Caco-2 (cell line): ENCODE measurements around the gene CPNE6. TPM values are rescaled to one million over a fixed set of nuclear protein-coding genes. Genes with fewer than 3 reads are reported as not detected.
A peak's percentile ranks its signal among the peaks of the same experiment; 100 is the strongest.

ENCODE experiments used
- BruUV-seq: library from RNA; stranded (reverse); fragments of 400-500 nt; replicated peaks from 2 replicates; lab custom pipeline; 2021; lab: Mats Ljungman, UMichigan
- CTCF ChIA-PET: fragments of 300-600 bp; sonication (Branson Sonifier 250); formaldehyde crosslinking; loops from one replicate; lab custom pipeline; 2022; ENCODE audit warnings: antibody characterized with exemption; lab: Charles Lee
- POLR2A ChIA-PET: fragments of 300-600 bp; sonication (Branson Sonifier 250); formaldehyde crosslinking; loops from one replicate; lab custom pipeline; 2022; ENCODE audit warnings: antibody characterized with exemption; lab: Charles Lee
- DNase-seq, 2 experiments: peaks; one replicate each; pipeline versions ENCODE4 v3.0.0 to v3.0.0-alpha.2; 2020 to 2022
- H3K27me3 ChIP-seq: replicated peaks from 2 replicates; pipeline ENCODE4 v1.6.0; 2011; ENCODE audit warnings: low read length; ENCODE audit not compliant: control insufficient read depth, insufficient read depth
- H3K36me3 ChIP-seq: 2 replicates; pipeline ENCODE4 v1.5.1; 2011; ENCODE audit warnings: low read length; ENCODE audit not compliant: control insufficient read depth, insufficient read depth
- H3K4me1 ChIP-seq: fragments of 250-450 bp; sonication (Bioruptor Pico); 2 replicates; pipeline ENCODE4 v1.5.1; 2020; ENCODE audit warnings: mild to moderate bottlenecking
- H3K4me3 ChIP-seq: 2 replicates; pipeline ENCODE4 v1.5.1; 2011; ENCODE audit warnings: low read depth, mild to moderate bottlenecking, control low read depth, low read length
- H3K9me3 ChIP-seq: fragments of 250-450 bp; sonication (Bioruptor Pico); 2 replicates; pipeline ENCODE4 v1.5.1; 2020; ENCODE audit warnings: mild to moderate bottlenecking, moderate library complexity
- H3K27ac Mint-ChIP-seq: one replicate; pipeline ENCODE4 v1.8.0; 2022; ENCODE audit warnings: mixed read lengths; ENCODE audit not compliant: unreplicated experiment
- H3K27me3 Mint-ChIP-seq: one replicate; pipeline ENCODE4 v1.8.0; 2022; ENCODE audit warnings: mixed read lengths; ENCODE audit not compliant: insufficient read depth, unreplicated experiment
- H3K36me3 Mint-ChIP-seq: one replicate; pipeline ENCODE4 v1.8.0; 2022; ENCODE audit warnings: mild to moderate bottlenecking, mixed read lengths; ENCODE audit not compliant: insufficient read depth, unreplicated experiment
- H3K4me1 Mint-ChIP-seq: one replicate; pipeline ENCODE4 v1.8.0; 2022; ENCODE audit warnings: low read depth, mixed read lengths; ENCODE audit not compliant: unreplicated experiment
- H3K4me3 Mint-ChIP-seq: one replicate; pipeline ENCODE4 v1.8.0; 2022; ENCODE audit warnings: mild to moderate bottlenecking, moderate library complexity, mixed read lengths; ENCODE audit not compliant: unreplicated experiment
- H3K9me3 Mint-ChIP-seq: one replicate; pipeline ENCODE4 v1.8.0; 2022; ENCODE audit warnings: mixed read lengths; ENCODE audit not compliant: unreplicated experiment
- intact Hi-C: fragments of 100-400 bp; cut with micrococcal nuclease; formaldehyde crosslinking; loops from one replicate; pipeline ENCODE4 v1.10.0; 2022; ENCODE audit not compliant: unreplicated experiment
- total RNA-seq: library from RNA; stranded (reverse); gene quantifications from 2 replicates; pipeline ENCODE4 v1.2.3, GENCODE V29; 2022
- TF ChIP-seq, protein P1 (sequence below), 2 experiments: fragments of 200-600 bp in 1 of 2; IDR thresholded peaks; 1 replicate in 1 of 2; 2 replicates in 1 of 2; pipeline versions ENCODE4 v1.5.1 to v1.8.0; 2011 to 2022; ENCODE audit warnings: antibody characterized with exemption in 1 of 2, control low read depth in 1 of 2, inconsistent platforms in 1 of 2, low read depth in 1 of 2, low read length in 1 of 2, mild to moderate bottlenecking in 1 of 2, moderate library complexity in 1 of 2; ENCODE audit not compliant: insufficient read depth in 1 of 2, severe bottlenecking in 1 of 2, unreplicated experiment in 1 of 2

CPNE6 gene
- total RNA-seq, 1 experiment from 2014 or later = not detected

DNA sequence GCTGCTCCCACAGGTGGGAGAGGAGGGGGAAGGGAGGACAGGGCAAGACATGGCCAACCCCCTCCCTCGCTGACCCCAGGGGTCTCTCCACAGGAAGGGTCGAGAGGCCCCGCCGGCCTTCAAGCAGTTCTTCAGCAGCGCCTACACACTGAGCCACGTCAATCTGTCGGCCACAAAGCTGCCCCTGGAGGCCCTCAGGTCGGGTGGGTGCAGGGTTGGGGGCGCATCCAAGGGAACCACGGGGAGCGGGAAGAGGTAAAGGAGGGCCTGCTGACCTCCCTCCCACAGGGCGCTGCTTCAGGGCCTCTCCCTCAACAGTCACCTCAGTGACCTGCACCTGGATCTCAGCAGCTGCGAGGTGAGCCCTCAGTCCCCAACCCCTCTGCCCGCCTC, 13.5 kb upstream of the CPNE6 start:
- Mint-ChIP-seq H3K27me3 (peaks cover 6% of the 10 kb centered on the region), H3K27ac (no peak overlapping the region), H3K4me3 (no peak overlapping the region), H3K4me1 (no peaks in the 10 kb centered on the region), H3K9me3 (no peaks in the 10 kb centered on the region), H3K36me3 (no peaks in the 10 kb centered on the region)
- H3K9me3 ChIP-seq = no peaks in the 10 kb centered on the region
- intact Hi-C loops = loop anchor here (1.0 to 2.0 kb wide), 4 partner anchors 32 to 103 kb away; partner anchors contain the start of gene IRF9
- POLR2A ChIA-PET = interaction anchor here (0.9 to 1.5 kb wide), 5 partner anchors 36 to 84 kb away, joined by 3 to 14 read pairs (median 3); partner anchors contain the start of genes EMC9 and PCK2
- no peaks in the 10 kb centered on the region for H3K36me3 ChIP-seq
- CTCF ChIA-PET = interaction anchor here (0.7 to 4.8 kb wide), 15 partner anchors 9 to 250 kb away, joined by 3 to 155 read pairs (median 6); partner anchors contain the start of genes CIDEB, CPNE6, DCAF11 and EMC9
- no TSS peak for BruUV-seq
- TF ChIP-seq, protein P1, sequence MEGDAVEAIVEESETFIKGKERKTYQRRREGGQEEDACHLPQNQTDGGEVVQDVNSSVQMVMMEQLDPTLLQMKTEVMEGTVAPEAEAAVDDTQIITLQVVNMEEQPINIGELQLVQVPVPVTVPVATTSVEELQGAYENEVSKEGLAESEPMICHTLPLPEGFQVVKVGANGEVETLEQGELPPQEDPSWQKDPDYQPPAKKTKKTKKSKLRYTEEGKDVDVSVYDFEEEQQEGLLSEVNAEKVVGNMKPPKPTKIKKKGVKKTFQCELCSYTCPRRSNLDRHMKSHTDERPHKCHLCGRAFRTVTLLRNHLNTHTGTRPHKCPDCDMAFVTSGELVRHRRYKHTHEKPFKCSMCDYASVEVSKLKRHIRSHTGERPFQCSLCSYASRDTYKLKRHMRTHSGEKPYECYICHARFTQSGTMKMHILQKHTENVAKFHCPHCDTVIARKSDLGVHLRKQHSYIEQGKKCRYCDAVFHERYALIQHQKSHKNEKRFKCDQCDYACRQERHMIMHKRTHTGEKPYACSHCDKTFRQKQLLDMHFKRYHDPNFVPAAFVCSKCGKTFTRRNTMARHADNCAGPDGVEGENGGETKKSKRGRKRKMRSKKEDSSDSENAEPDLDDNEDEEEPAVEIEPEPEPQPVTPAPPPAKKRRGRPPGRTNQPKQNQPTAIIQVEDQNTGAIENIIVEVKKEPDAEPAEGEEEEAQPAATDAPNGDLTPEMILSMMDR (IDR thresholded peaks at IDR 0.05; ENCODE audit: insufficient read depth in 1 of 2, low read depth in 1 of 2, low read length in 1 of 2, severe bottlenecking in 1 of 2, unreplicated experiment in 1 of 2) = no peak
- H3K4me3 ChIP-seq = no peak overlapping the region
- DNase-seq = no peak
- no peaks in the 10 kb centered on the region for H3K27me3 ChIP-seq
- H3K4me1 ChIP-seq = no peaks in the 10 kb centered on the region; the same call in 1 of the 2 replicates

DNA sequence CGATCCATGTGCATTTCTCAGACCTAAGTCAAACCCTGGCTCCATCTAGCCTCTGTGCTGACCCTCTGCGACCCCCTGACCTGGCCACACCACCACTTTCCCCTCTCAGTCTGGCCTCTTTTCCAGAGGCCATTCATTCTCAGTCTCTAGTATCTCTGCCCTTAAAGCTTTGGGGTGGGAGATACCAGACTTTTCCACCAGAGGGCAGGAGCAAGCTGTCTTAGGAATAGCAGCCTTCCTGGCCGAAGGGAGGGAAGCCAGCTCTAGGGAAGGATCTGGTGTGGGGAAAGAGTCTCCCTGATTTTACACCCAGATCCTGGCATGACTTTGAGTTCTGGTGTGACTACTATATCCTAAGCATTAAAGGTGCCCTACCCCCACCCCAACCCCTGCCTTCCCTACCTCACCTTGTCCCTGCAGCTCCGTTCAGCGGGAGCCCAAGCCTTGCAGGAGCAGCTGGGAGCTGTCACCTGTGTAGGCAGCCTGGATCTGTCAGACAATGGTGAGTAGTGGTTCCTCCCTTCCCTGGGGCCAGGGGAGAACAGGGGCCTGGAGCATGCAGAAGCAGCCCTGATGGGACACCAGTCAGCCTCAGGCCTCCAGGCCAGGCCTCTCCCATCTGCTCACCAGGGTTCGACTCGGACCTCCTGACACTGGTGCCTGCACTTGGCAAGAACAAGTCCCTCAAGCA, 13.0 kb upstream of the CPNE6 start:
- H3K4me3 ChIP-seq = no peak overlapping the region
- Mint-ChIP-seq H3K9me3 (no peaks in the 10 kb centered on the region), H3K36me3 (no peaks in the 10 kb centered on the region), H3K4me1 (no peaks in the 10 kb centered on the region), H3K4me3 (no peak overlapping the region), H3K27me3 (peaks cover 3% of the 10 kb centered on the region), H3K27ac (no peak overlapping the region)
- POLR2A ChIA-PET = interaction anchor here (0.9 to 1.5 kb wide), 5 partner anchors 35 to 83 kb away, joined by 3 to 14 read pairs (median 3); partner anchors contain the start of genes EMC9 and PCK2
- BruUV-seq = no TSS peak
- no peaks in the 10 kb centered on the region for H3K27me3 ChIP-seq
- no peaks in the 10 kb centered on the region; the same call in 1 of the 2 replicates for H3K4me1 ChIP-seq
- peak; percentile 70 to 81 for DNase-seq
- intact Hi-C loops = loop anchor here (1.0 to 2.0 kb wide), 4 partner anchors 32 to 103 kb away; partner anchors contain the start of gene IRF9
- CTCF ChIA-PET = interaction anchor here (0.7 to 4.8 kb wide), 16 partner anchors 9 to 308 kb away, joined by 3 to 155 read pairs (median 6); partner anchors contain the start of genes CIDEB, CPNE6, DCAF11 and EMC9
- H3K9me3 ChIP-seq = no peaks in the 10 kb centered on the region
- no peaks in the 10 kb centered on the region for H3K36me3 ChIP-seq
- TF ChIP-seq, protein P1 (IDR thresholded peaks at IDR 0.05; ENCODE audit: insufficient read depth in 1 of 2, low read depth in 1 of 2, low read length in 1 of 2, severe bottlenecking in 1 of 2, unreplicated experiment in 1 of 2) = peak; percentile 66 to 85

DNA sequence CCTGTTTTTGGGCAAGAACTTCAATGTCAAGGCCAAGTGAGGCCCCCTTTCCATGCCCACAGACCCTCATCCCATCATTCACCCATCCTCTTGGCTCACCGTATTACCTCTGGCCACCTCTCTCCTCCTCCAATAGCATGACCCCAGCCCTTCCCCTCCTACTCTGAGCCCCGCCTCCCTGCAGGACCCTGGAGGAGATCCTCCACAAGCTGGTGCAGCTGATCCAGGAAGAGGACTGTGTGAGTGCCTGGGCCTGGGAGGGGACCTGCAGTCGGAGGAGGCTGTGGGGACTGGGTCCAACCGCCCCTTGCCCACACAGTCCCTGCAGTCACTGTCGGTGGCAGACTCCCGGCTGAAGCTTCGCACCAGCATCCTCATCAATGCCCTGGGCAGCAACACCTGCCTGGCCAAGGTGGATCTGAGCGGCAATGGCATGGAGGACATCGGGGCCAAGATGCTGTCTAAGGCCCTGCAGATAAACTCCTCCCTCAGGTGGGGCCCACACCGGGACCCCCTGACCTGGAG, 12.3 kb upstream of the CPNE6 start:
- ChIA-PET CTCF (interaction anchor here (0.7 to 4.8 kb wide), 14 partner anchors 8 to 307 kb away, joined by 3 to 155 read pairs (median 6); partner anchors contain the start of genes CIDEB, CPNE6, DCAF11 and EMC9), POLR2A (interaction anchor here (1.0 to 1.5 kb wide), 3 partner anchors 35 to 51 kb away, joined by 3 to 14 read pairs (median 3); partner anchors contain the start of gene PCK2)
- no peaks in the 10 kb centered on the region for H3K9me3 ChIP-seq
- no peak overlapping the region for H3K4me3 ChIP-seq
- Mint-ChIP-seq H3K27ac (no peak overlapping the region), H3K36me3 (no peaks in the 10 kb centered on the region), H3K27me3 (peaks cover 3% of the 10 kb centered on the region), H3K9me3 (no peaks in the 10 kb centered on the region), H3K4me3 (no peak overlapping the region), H3K4me1 (no peaks in the 10 kb centered on the region)
- BruUV-seq = no TSS peak
- no peak for DNase-seq
- intact Hi-C loops = loop anchor here (1.0 to 2.0 kb wide), 4 partner anchors 31 to 102 kb away; partner anchors contain the start of gene IRF9
- no peaks in the 10 kb centered on the region for H3K36me3 ChIP-seq
- TF ChIP-seq, protein P1 (IDR thresholded peaks at IDR 0.05; ENCODE audit: insufficient read depth in 1 of 2, low read depth in 1 of 2, low read length in 1 of 2, severe bottlenecking in 1 of 2, unreplicated experiment in 1 of 2) = no peak
- H3K4me1 ChIP-seq = no peaks in the 10 kb centered on the region; the same call in 1 of the 2 replicates
- no peaks in the 10 kb centered on the region for H3K27me3 ChIP-seq
